Dendritic cell treated with granulocyte-macrophage colony-stimulating factor and Interleukin-4, amounts not matched to agents 40 ng/mL and 50 ng/mL, for 4 days (primary cell): Measurements from ENCODE around the gene TPD52L1.

Source experiments
- H3K27ac Mint-ChIP-seq: one replicate; pipeline ENCODE4 v1.8.0; 2022; ENCODE audit warnings: mild to moderate bottlenecking, mixed read lengths
- H3K27me3 Mint-ChIP-seq: one replicate; pipeline ENCODE4 v1.8.0; 2022; ENCODE audit warnings: mild to moderate bottlenecking, mixed read lengths
- H3K36me3 Mint-ChIP-seq: one replicate; pipeline ENCODE4 v1.8.0; 2022; ENCODE audit warnings: low read depth, mixed read lengths
- H3K4me1 Mint-ChIP-seq: one replicate; pipeline ENCODE4 v1.8.0; 2022; ENCODE audit warnings: low read depth, mixed read lengths
- H3K4me3 Mint-ChIP-seq: one replicate; pipeline ENCODE4 v1.8.0; 2022; ENCODE audit warnings: mild to moderate bottlenecking, moderate library complexity, mixed read lengths
- H3K9me3 Mint-ChIP-seq: one replicate; pipeline ENCODE4 v1.8.0; 2022; ENCODE audit warnings: mixed read lengths
- intact Hi-C: fragments of 100-400 bp; cut with micrococcal nuclease; formaldehyde crosslinking; loops from one replicate; pipeline ENCODE4 v1.15.0; 2022

The TPD52L1 gene

GRCh38 chr6:125153391-125154117 lies at the start of gene TPD52L1:
TPD52L1 (plus strand) TSS chr6:125153773; CDS start chr6:125153952, 179 bp downstream.
- Mint-ChIP-seq H3K9me3 (no peaks in the 10 kb centered on the region), H3K27ac (no peak within 1 kb of the TSS), H3K27me3 (peaks cover 35% of the 10 kb centered on the region), H3K4me1 (peaks cover 24% of the 10 kb centered on the region), H3K4me3 (peak within 1 kb of the TSS; percentile 71), H3K36me3 (no peaks in the 10 kb centered on the region)
- intact Hi-C loops, result no loop called here

GRCh38 chr6:125104425-125104824 lies 49.1 kb upstream of the TPD52L1 start:
- Mint-ChIP-seq H3K4me3 (no peak overlapping the region), H3K9me3 (peaks cover 9% of the 10 kb centered on the region), H3K27ac (no peak overlapping the region), H3K36me3 (no peaks in the 10 kb centered on the region), H3K27me3 (peaks cover 6% of the 10 kb centered on the region), H3K4me1 (peaks cover 14% of the 10 kb centered on the region)
- intact Hi-C loops, result loop anchor here (10.0 kb wide), 1 partner anchor 140 kb away; the partner anchor contains the start of gene RNF217

- peaks cover 35% of the 10 kb centered on the region for H3K9me3 Mint-ChIP-seq
- no peaks in the 10 kb centered on the region for H3K27me3 Mint-ChIP-seq
- no peak overlapping the region for H3K27ac Mint-ChIP-seq
- no peak overlapping the region for H3K4me3 Mint-ChIP-seq
- no peaks in the 10 kb centered on the region for H3K36me3 Mint-ChIP-seq
- intact Hi-C loops, result loop anchor here (10.0 kb wide), 1 partner anchor 142 kb away; the partner anchor contains the start of gene RNF217
- H3K4me1 Mint-ChIP-seq, result peaks cover 4% of the 10 kb centered on the region
Observed at GRCh38 chr6:125107048-125107447, 46.5 kb upstream of the TPD52L1 start.

- H3K27me3 Mint-ChIP-seq, result no peaks in the 10 kb centered on the region
- H3K4me1 Mint-ChIP-seq, result no peaks in the 10 kb centered on the region
- no peak overlapping the region for H3K27ac Mint-ChIP-seq
- no peak overlapping the region for H3K4me3 Mint-ChIP-seq
- intact Hi-C loops, result loop anchor here (10.0 kb wide), 1 partner anchor 143 kb away; the partner anchor contains the start of gene RNF217
- peaks cover 43% of the 10 kb centered on the region for H3K9me3 Mint-ChIP-seq
- no peaks in the 10 kb centered on the region for H3K36me3 Mint-ChIP-seq
Observed at GRCh38 chr6:125107896-125108295, 45.7 kb upstream of the TPD52L1 start.

- Mint-ChIP-seq H3K27ac (no peak overlapping the region), H3K4me3 (no peak overlapping the region), H3K27me3 (no peaks in the 10 kb centered on the region), H3K4me1 (no peaks in the 10 kb centered on the region), H3K36me3 (no peaks in the 10 kb centered on the region), H3K9me3 (peaks cover 43% of the 10 kb centered on the region)
- intact Hi-C loops, result no loop called here
Observed at GRCh38 chr6:125110056-125110455, 43.5 kb upstream of the TPD52L1 start.

- H3K36me3 Mint-ChIP-seq, result no peaks in the 10 kb centered on the region
- no peak overlapping the region for H3K27ac Mint-ChIP-seq
- peaks cover 43% of the 10 kb centered on the region for H3K9me3 Mint-ChIP-seq
- H3K27me3 Mint-ChIP-seq, result no peaks in the 10 kb centered on the region
- no peaks in the 10 kb centered on the region for H3K4me1 Mint-ChIP-seq
- intact Hi-C loops, result no loop called here
- no peak overlapping the region for H3K4me3 Mint-ChIP-seq
Observed at GRCh38 chr6:125111219-125111983, 42.2 kb upstream of the TPD52L1 start.

GRCh38 chr6:125112934-125113333 lies 40.6 kb upstream of the TPD52L1 start:
- no peaks in the 10 kb centered on the region for H3K4me1 Mint-ChIP-seq
- intact Hi-C loops, result no loop called here
- no peak overlapping the region for H3K4me3 Mint-ChIP-seq
- peaks cover 43% of the 10 kb centered on the region for H3K9me3 Mint-ChIP-seq
- H3K27ac Mint-ChIP-seq, result no peak overlapping the region
- no peaks in the 10 kb centered on the region for H3K36me3 Mint-ChIP-seq
- no peaks in the 10 kb centered on the region for H3K27me3 Mint-ChIP-seq

GRCh38 chr6:125114248-125114858 lies 39.2 kb upstream of the TPD52L1 start:
- no peaks in the 10 kb centered on the region for H3K27me3 Mint-ChIP-seq
- peaks cover 35% of the 10 kb centered on the region for H3K9me3 Mint-ChIP-seq
- H3K27ac Mint-ChIP-seq, result no peak overlapping the region
- no peaks in the 10 kb centered on the region for H3K4me1 Mint-ChIP-seq
- intact Hi-C loops, result loop anchor here (1.0 kb wide), 1 partner anchor 244 kb away; no protein-coding TSS in a partner anchor
- H3K36me3 Mint-ChIP-seq, result no peaks in the 10 kb centered on the region
- H3K4me3 Mint-ChIP-seq, result no peak overlapping the region

GRCh38 chr6:125116170-125116569 lies 37.4 kb upstream of the TPD52L1 start:
- Mint-ChIP-seq H3K4me3 (no peak overlapping the region), H3K27me3 (no peaks in the 10 kb centered on the region), H3K9me3 (peaks cover 17% of the 10 kb centered on the region), H3K4me1 (no peaks in the 10 kb centered on the region), H3K27ac (no peak overlapping the region), H3K36me3 (no peaks in the 10 kb centered on the region)
- intact Hi-C loops, result no loop called here

GRCh38 chr6:125116710-125117109 lies 36.9 kb upstream of the TPD52L1 start:
- H3K27ac Mint-ChIP-seq, result no peak overlapping the region
- H3K27me3 Mint-ChIP-seq, result no peaks in the 10 kb centered on the region
- H3K36me3 Mint-ChIP-seq, result no peaks in the 10 kb centered on the region

GRCh38 chr6:125117818-125118217 lies 35.8 kb upstream of the TPD52L1 start:
- H3K27me3 Mint-ChIP-seq, result no peaks in the 10 kb centered on the region
- no peak overlapping the region for H3K4me3 Mint-ChIP-seq
- H3K36me3 Mint-ChIP-seq, result no peaks in the 10 kb centered on the region
- no peaks in the 10 kb centered on the region for H3K4me1 Mint-ChIP-seq
- no peak overlapping the region for H3K27ac Mint-ChIP-seq
- peaks cover under 1% of the 10 kb centered on the region for H3K9me3 Mint-ChIP-seq
- intact Hi-C loops, result no loop called here

More at GRCh38 chr6:125116710-125117109, 36.9 kb upstream of the TPD52L1 start:
- intact Hi-C loops, result no loop called here
- H3K9me3 Mint-ChIP-seq, result peaks cover 11% of the 10 kb centered on the region
- H3K4me3 Mint-ChIP-seq, result no peak overlapping the region
- no peaks in the 10 kb centered on the region for H3K4me1 Mint-ChIP-seq

GRCh38 chr6:125120054-125120590 lies 33.5 kb upstream of the TPD52L1 start:
- Mint-ChIP-seq H3K4me3 (no peak overlapping the region), H3K27ac (no peak overlapping the region), H3K9me3 (no peaks in the 10 kb centered on the region), H3K27me3 (no peaks in the 10 kb centered on the region), H3K36me3 (no peaks in the 10 kb centered on the region), H3K4me1 (peaks cover 9% of the 10 kb centered on the region)
- intact Hi-C loops, result no loop called here

GRCh38 chr6:125121894-125122293 lies 31.7 kb upstream of the TPD52L1 start:
- Mint-ChIP-seq H3K4me3 (no peak overlapping the region), H3K27ac (no peak overlapping the region), H3K4me1 (peaks cover 9% of the 10 kb centered on the region), H3K36me3 (no peaks in the 10 kb centered on the region), H3K27me3 (no peaks in the 10 kb centered on the region), H3K9me3 (no peaks in the 10 kb centered on the region)
- intact Hi-C loops, result no loop called here

GRCh38 chr6:125123051-125123450 lies 30.5 kb upstream of the TPD52L1 start:
- Mint-ChIP-seq H3K27ac (no peak overlapping the region), H3K4me1 (peaks cover 9% of the 10 kb centered on the region), H3K27me3 (no peaks in the 10 kb centered on the region), H3K4me3 (no peak overlapping the region), H3K9me3 (no peaks in the 10 kb centered on the region), H3K36me3 (no peaks in the 10 kb centered on the region)
- intact Hi-C loops, result no loop called here
